RKO (cell line): ENCODE measurements around the gene RPS24.

Source experiments
- DNase-seq: peaks from one replicate; pipeline ENCODE4 v3.0.0-alpha.2; 2016; ENCODE audit warnings: low spot score

The RPS24 gene

GRCh38 chr10:78028438-78029268, 5.0 kb upstream of the RPS24 start:
- peak; percentile 55 for DNase-seq

GRCh38 chr10:78029269-78030226, 4.1 kb upstream of the RPS24 start, which contains the start of gene POLR3A:
Gene POLR3A, minus strand, starts transcription at chr10:78029515. Its CDS starts 108 bp downstream, at chr10:78029407.
- DNase-seq, result peak; percentile 96

GRCh38 chr10:78033387-78033636, 351 bp upstream of the RPS24 start:
- no peak for DNase-seq

GRCh38 chr10:78035025-78035424, 1.4 kb downstream of the RPS24 start:
- DNase-seq, result no peak

- no peak for DNase-seq
These were observed 1.8 kb downstream of the RPS24 start for GRCh38 chr10:78035437-78035836.

- DNase-seq, result no peak
These were observed 2.4 kb downstream of the RPS24 start for GRCh38 chr10:78035933-78036583.

- peak; percentile 56 for DNase-seq
These were observed 4.4 kb downstream of the RPS24 start for GRCh38 chr10:78038105-78038504.

- no peak for DNase-seq
These were observed 5.3 kb downstream of the RPS24 start for GRCh38 chr10:78038791-78039547.

GRCh38 chr10:78039743-78040142, 6.1 kb downstream of the RPS24 start:
- DNase-seq, result no peak

GRCh38 chr10:78041170-78042057, 7.8 kb downstream of the RPS24 start:
- DNase-seq, result no peak

GRCh38 chr10:78042058-78042751, 8.5 kb downstream of the RPS24 start:
- DNase-seq, result no peak

GRCh38 chr10:78042752-78043104, 9.1 kb downstream of the RPS24 start:
- no peak for DNase-seq

GRCh38 chr10:78044179-78044578, 10.5 kb downstream of the RPS24 start:
- no peak for DNase-seq

- DNase-seq, result no peak
These were observed 11.0 kb downstream of the RPS24 start for GRCh38 chr10:78044699-78045098.

GRCh38 chr10:78045237-78045636, 11.6 kb downstream of the RPS24 start:
- no peak for DNase-seq

- no peak for DNase-seq
These were observed 12.2 kb downstream of the RPS24 start for GRCh38 chr10:78045856-78046255.

GRCh38 chr10:78046711-78047269, 13.1 kb downstream of the RPS24 start:
- no peak for DNase-seq

- peak; percentile 76 for DNase-seq
These were observed 13.7 kb downstream of the RPS24 start for GRCh38 chr10:78047314-78047891.

GRCh38 chr10:78049851-78050250, 16.2 kb downstream of the RPS24 start:
- no peak for DNase-seq
